GM12801 (cell line): ENCODE results near the gene MRTFB.

Experiments
- TF ChIP-seq, protein P1 (sequence below): IDR thresholded peaks from one replicate; pipeline ENCODE4 v1.5.1; 2011; ENCODE audit warnings: control low read depth; ENCODE audit not compliant: insufficient read length; ENCODE audit errors: extremely low read depth

The MRTFB gene

DNA sequence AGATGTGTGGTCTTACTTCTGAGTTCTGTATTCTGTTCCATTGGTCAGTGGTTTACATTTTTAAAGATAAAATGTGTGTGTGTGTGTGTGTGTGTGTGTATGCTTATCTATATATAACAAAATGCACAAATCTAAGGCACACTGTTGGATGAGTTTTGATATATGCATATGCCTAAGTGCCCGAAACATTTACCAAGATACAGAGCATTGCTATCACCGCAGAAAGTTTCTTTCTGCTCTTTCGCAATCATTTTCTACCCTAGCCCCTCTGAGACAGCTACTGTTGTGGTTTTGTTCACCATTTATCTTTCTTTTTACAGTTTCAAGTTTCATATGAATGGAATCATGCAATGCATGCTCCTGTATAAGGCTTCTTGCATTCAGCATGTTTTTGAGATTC is 97.0 kb downstream of the MRTFB start:
- TF ChIP-seq, protein P1, sequence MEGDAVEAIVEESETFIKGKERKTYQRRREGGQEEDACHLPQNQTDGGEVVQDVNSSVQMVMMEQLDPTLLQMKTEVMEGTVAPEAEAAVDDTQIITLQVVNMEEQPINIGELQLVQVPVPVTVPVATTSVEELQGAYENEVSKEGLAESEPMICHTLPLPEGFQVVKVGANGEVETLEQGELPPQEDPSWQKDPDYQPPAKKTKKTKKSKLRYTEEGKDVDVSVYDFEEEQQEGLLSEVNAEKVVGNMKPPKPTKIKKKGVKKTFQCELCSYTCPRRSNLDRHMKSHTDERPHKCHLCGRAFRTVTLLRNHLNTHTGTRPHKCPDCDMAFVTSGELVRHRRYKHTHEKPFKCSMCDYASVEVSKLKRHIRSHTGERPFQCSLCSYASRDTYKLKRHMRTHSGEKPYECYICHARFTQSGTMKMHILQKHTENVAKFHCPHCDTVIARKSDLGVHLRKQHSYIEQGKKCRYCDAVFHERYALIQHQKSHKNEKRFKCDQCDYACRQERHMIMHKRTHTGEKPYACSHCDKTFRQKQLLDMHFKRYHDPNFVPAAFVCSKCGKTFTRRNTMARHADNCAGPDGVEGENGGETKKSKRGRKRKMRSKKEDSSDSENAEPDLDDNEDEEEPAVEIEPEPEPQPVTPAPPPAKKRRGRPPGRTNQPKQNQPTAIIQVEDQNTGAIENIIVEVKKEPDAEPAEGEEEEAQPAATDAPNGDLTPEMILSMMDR: no peak

DNA sequence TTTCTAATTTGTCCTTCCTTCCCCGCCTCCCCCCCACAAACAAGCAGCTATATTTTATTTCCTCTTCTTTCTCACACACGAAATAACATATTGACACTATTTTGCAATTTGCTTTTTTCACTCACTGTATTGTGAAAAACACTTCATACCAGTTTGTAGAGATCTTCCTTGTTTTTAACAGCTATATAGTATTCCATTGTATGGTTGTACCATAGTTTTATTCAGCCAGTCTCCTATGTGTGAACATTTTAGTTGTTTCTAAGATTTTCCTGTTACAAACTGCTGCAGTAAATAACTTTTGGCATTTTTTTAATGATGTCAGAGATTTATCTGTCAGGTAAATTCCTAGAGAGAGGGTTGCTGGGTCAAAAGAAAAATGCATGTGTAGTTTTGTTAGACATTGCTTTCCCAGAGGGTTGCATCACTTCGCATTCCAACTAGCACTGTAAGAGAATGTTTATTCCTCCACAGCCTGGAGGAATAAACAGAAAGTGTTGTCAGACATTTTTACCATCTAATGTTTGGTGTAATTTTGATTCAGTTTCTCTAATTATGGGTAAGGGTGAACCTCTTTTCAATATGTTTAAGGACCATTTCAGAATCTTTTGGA is 101.2 kb downstream of the MRTFB start:
- TF ChIP-seq, protein P1: no peak

DNA sequence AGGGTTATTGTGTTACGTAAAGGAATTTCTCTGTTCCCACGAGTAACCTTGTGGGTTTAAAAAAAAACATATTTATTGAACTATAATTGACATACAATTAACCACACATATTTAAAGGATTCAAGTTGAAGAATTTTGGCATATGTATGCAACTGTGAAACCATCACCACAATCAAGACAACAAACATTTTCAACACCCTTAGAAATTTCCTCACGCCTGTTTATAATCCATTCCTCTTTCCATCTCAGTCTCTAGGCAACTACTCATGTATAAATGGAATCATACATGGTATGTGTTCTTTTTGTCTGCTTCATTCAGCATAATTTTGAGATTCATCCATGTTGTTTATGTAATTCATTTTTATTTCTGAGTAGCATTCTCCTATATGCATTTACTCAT is 104.0 kb downstream of the MRTFB start:
- TF ChIP-seq, protein P1: no peak

DNA sequence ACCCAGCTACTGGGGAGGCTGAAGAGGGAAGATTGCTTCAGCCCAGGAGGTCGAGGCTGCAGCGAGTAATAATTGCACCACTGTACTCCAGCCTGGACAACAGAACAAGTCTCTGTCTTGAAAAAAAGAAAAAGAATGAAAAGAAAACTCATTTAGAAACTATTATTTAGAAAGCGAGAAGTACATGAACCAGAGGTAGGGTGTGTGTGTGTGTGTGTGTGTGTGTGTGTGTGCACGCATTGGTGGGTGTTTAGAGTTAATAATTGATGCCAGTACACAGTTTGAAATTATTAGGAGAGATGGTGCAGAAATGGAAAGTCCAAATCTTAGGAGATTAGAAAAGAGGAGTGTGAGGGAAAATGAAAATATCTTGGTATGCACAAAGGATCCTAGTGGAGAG is 106.6 kb downstream of the MRTFB start:
- TF ChIP-seq, protein P1: no peak

DNA sequence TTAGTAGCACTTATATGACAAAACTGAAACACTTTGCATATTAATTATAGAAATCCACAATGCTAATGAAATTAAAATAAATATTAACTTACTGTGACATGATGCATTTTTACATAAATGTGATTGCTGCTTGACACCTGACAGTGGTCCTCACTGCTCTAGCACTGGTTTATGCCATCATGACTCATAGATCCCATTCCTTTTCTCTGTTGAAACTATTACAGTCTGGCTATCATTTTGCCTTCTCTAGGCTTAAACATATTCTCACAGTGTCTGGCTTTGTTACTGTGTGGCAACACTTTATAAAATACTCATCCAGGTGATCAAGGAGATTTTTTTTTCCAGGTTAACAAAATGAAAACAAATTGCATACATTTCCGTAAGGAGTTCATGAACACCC is 108.0 kb downstream of the MRTFB start:
- TF ChIP-seq, protein P1: no peak

DNA sequence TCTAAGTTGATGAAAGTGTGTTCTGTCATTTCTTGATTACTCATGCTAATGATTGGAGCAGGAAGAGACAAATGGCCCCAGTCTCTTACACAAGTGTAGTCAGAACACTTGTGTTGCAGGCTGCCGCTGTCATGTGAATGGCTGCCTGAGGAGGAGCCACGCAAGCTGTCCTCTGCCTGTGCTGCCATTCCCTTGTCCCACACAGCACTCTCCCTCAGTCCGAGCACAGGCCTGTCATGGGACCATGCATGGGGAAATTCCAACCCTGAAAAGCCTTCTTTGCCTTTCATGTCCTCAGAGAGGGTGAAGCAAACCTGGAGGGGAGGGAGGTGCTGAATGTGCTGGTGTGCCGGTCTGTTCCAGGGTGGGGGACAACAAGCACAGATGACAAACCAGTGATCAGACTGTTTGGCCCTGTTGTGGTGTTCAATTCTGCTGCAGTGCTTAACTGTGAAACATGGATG is 109.4 kb downstream of the MRTFB start:
- TF ChIP-seq, protein P1: no peak

DNA sequence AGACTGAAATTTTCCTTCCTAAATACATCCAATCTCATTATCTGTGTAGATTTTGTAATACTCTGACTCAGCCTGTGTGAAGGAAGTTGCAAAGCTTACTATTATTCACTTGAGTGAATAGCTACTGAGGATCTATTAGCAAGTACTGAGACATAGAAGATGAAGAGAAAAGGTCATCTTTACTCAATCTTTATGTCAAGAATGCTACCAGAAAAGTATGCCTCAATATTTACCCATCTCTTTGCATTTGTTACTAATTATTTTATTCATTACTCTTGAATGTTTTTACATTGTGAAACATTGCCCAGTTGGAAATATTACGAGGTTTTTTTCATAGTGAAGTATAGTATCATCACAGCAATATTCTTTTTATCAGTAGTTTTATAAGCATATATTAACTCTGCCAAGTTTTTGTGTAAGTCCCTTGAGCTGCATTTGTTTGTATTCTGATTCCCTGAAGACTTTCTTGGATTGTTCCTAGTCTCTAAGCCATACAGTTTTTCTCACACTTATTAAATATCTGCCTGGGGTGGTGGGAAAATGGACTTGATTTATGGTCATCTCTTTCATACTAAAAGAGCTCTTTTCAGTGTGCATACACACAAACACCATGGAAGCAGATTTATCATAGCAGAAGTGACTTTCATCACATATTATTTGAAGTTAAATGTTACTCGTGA is 110.4 kb downstream of the MRTFB start:
- TF ChIP-seq, protein P1: no peak
